ENCODE results near the gene FAM25C.
"Not testable (repeated sequence)": the region's sequence is repeated elsewhere in the genome, so short reads cannot be mapped to it uniquely, and the experiment has no call there.

The FAM25C gene

DNA sequence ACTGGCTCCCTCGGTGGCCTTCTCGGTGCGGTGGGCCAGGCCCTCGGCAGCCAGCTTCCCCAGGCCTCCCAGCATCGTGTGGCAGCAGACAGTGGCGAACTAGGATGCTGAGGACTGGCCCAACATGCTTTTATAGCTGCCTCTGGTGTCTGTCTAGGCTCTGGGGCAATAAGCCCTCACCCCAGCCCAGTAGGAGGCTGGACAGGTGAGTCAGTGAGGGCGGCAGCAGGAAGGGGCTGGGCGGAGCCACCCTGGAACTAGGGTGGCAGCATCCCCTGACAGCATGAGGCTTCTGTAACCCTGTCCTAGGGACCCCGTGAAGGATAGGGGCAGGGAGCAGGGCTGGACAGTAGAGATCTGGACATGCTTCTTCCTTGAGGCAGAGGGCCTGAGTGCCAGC, at the start of gene FAM25C:
Gene FAM25C, minus strand, starts transcription at position 101 of the 400 bp plus-strand sequence. Its CDS starts 26 bp downstream, at position 75.
- not testable (repeated sequence) for H3K9ac ChIP-seq (ENCODE audit: low read length); H3K27ac ChIP-seq (ENCODE audit: low read depth, low read length); H3K9me3 ChIP-seq (ENCODE audit: control insufficient read depth, insufficient read depth, low read depth, low read length); H3K27me3 ChIP-seq (ENCODE audit: control insufficient read depth, insufficient read depth, low read length); H3K4me1 ChIP-seq (ENCODE audit: control insufficient read depth, insufficient read depth, low read length); H3K4me3 ChIP-seq (ENCODE audit: low read depth, low read length); H3K36me3 ChIP-seq (ENCODE audit: control insufficient read depth, insufficient read depth, low read length)

DNA sequence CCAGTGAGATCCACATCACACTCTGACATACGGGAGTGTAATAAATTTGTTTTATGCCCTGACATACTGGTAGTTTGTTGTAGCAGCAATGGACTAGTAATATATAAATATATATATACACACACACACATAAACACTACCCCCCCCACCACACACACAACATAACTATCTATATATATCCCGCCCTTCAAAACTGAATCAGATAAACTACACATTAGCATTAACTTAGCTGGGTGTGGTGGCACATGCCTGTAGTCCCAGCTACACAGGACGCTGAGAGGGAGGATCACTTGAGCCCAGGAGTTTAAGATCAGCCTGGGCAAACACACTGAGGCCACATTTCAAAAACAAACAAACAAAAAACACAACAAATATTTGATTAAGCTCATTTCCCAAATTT, 45.0 kb upstream of the FAM25C start:
- not testable (repeated sequence) for H3K9ac ChIP-seq (ENCODE audit: low read length); H3K27me3 ChIP-seq (ENCODE audit: control insufficient read depth, insufficient read depth, low read length); H3K9me3 ChIP-seq (ENCODE audit: control insufficient read depth, insufficient read depth, low read depth, low read length); H3K27ac ChIP-seq (ENCODE audit: low read depth, low read length); H3K4me1 ChIP-seq (ENCODE audit: control insufficient read depth, insufficient read depth, low read length); H3K36me3 ChIP-seq (ENCODE audit: control insufficient read depth, insufficient read depth, low read length); H3K4me3 ChIP-seq (ENCODE audit: low read depth, low read length)

DNA sequence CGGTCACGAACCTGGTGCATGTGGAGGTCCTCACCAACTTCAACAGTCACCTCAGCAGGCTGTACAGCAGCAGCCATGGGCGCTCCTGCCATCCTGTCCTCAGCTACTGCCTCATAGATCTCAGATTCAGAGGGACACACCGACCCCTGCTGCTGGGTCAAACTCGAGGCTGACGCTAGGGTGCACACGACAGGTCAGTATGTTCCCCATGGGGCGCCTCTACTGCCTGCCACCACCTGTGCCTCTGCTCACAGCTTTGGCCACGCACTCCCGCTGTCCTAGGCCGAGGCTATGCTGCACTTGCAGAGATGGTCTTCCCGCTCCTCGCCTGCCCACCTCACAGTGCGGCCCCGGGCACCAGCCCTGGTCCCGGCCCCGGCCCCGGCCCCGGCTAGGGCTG, 31.8 kb upstream of the FAM25C start:
- not testable (repeated sequence) for H3K4me3 ChIP-seq (ENCODE audit: low read depth, low read length); H3K36me3 ChIP-seq (ENCODE audit: control insufficient read depth, insufficient read depth, low read length); H3K4me1 ChIP-seq (ENCODE audit: control insufficient read depth, insufficient read depth, low read length); H3K9ac ChIP-seq (ENCODE audit: low read length); H3K27me3 ChIP-seq (ENCODE audit: control insufficient read depth, insufficient read depth, low read length); H3K27ac ChIP-seq (ENCODE audit: low read depth, low read length); H3K9me3 ChIP-seq (ENCODE audit: control insufficient read depth, insufficient read depth, low read depth, low read length)

DNA sequence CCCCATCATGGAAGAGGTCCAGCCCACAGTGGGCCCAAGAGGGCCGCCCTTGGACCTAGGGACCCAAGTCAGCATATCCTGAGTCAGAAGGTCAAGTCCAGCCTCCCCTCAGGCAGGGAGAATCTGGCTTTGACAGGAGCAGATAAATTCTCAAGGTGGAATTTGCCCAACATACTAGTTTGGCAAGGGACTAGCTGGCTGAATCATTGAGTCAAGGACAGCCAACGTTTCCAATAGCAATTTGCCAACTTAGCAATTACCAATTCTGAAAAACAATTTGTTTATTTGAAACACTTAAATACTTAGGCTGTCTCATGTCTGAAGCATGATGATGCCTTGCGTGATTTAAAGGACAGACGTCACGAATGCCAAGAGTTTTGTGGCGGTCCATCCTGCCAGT, 2.7 kb upstream of the FAM25C start:
- H3K9me3 ChIP-seq (ENCODE audit: control insufficient read depth, insufficient read depth, low read depth, low read length); H3K4me3 ChIP-seq (ENCODE audit: low read depth, low read length); H3K27ac ChIP-seq (ENCODE audit: low read depth, low read length); H3K9ac ChIP-seq (ENCODE audit: low read length); H3K36me3 ChIP-seq (ENCODE audit: control insufficient read depth, insufficient read depth, low read length); H3K27me3 ChIP-seq (ENCODE audit: control insufficient read depth, insufficient read depth, low read length); H3K4me1 ChIP-seq (ENCODE audit: control insufficient read depth, insufficient read depth, low read length): not testable (repeated sequence)

DNA sequence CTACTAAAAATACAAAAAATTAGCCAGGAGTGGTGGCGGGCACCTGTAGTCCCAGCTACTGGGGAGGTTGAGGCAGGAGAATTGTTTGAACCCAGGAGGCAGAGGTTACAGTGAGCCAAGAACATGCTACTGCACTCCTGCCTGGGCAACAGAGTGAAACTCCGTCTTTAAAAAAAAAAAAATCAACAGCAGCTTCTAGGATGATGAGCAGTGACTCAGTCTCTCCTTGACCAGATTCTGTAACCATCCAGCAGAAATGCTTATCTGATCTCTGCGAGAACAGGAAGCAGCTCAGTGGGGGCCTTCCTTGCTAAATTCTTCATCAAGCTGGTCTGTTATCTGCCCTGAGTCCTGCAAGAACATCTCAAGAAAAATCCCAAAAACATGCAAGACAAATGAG, 5.5 kb downstream of the FAM25C start:
- H3K9ac ChIP-seq (ENCODE audit: low read length); H3K27me3 ChIP-seq (ENCODE audit: control insufficient read depth, insufficient read depth, low read length); H3K36me3 ChIP-seq (ENCODE audit: control insufficient read depth, insufficient read depth, low read length); H3K4me3 ChIP-seq (ENCODE audit: low read depth, low read length); H3K27ac ChIP-seq (ENCODE audit: low read depth, low read length); H3K4me1 ChIP-seq (ENCODE audit: control insufficient read depth, insufficient read depth, low read length); H3K9me3 ChIP-seq (ENCODE audit: control insufficient read depth, insufficient read depth, low read depth, low read length): not testable (repeated sequence)

DNA sequence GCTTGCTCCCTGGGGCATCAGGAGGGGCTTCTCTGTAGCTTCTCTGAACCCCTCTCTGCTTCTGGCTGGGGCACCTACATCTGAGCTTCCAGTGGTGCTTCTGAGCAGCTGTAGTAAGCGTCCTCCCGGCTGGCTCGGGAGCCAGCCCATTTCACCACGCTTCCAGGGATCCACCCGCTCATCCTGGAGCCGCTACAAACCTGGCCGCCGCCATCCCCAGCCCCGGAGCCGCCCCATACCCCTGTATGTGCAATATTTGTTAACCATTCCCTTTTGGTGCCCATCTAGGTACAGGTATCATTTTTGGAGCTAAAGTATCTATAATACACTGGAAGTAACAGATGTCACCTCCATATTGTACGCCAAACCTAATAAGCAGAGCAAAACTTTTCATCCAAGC, 7.0 kb downstream of the FAM25C start:
- not testable (repeated sequence) for H3K27ac ChIP-seq (ENCODE audit: low read depth, low read length); H3K4me3 ChIP-seq (ENCODE audit: low read depth, low read length); H3K9me3 ChIP-seq (ENCODE audit: control insufficient read depth, insufficient read depth, low read depth, low read length); H3K9ac ChIP-seq (ENCODE audit: low read length); H3K36me3 ChIP-seq (ENCODE audit: control insufficient read depth, insufficient read depth, low read length); H3K27me3 ChIP-seq (ENCODE audit: control insufficient read depth, insufficient read depth, low read length); H3K4me1 ChIP-seq (ENCODE audit: control insufficient read depth, insufficient read depth, low read length)

DNA sequence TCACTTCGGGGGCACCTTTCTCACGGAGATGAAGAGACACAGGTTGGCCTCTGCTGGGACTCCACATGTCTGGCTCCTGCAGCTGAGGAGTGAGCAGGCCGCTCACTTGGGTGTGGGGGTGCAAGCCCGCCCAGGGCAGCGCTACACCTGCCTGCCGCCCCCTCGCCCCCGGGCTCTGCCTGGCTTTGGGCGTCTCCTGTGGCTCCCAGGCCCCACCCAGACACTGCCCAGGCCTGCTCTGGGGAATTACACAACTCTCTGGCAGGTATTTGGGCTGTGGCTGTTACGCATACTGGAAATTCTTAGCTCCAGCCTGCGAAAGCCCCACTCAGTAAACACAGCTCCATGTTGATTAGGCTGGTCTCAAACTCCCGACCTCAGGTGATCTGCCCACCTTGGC, 7.9 kb downstream of the FAM25C start:
- not testable (repeated sequence) for H3K4me1 ChIP-seq (ENCODE audit: control insufficient read depth, insufficient read depth, low read length); H3K27ac ChIP-seq (ENCODE audit: low read depth, low read length); H3K9me3 ChIP-seq (ENCODE audit: control insufficient read depth, insufficient read depth, low read depth, low read length); H3K4me3 ChIP-seq (ENCODE audit: low read depth, low read length); H3K27me3 ChIP-seq (ENCODE audit: control insufficient read depth, insufficient read depth, low read length); H3K36me3 ChIP-seq (ENCODE audit: control insufficient read depth, insufficient read depth, low read length); H3K9ac ChIP-seq (ENCODE audit: low read length)

DNA sequence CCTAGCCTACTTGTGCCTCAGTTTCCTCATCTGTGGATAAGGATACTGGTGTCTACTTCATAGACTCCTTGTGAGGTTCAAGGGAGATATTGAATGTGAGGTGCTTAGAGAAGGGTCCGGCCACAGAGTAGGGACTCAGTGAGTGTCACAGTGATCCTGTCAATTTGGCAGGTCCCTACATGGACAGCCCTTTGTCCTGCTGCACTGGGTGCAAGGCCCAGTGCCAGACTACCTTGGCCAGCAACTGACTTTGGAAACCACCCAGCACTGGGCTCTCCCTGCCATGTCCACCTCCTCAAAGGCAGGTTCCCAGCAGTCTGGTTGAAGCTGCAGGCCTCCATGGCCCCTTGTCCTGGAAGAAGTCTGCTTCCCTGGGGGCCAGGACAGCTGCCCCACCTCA, 9.5 kb downstream of the FAM25C start:
- not testable (repeated sequence) for H3K4me3 ChIP-seq (ENCODE audit: low read depth, low read length); H3K27me3 ChIP-seq (ENCODE audit: control insufficient read depth, insufficient read depth, low read length); H3K27ac ChIP-seq (ENCODE audit: low read depth, low read length); H3K36me3 ChIP-seq (ENCODE audit: control insufficient read depth, insufficient read depth, low read length); H3K4me1 ChIP-seq (ENCODE audit: control insufficient read depth, insufficient read depth, low read length); H3K9ac ChIP-seq (ENCODE audit: low read length); H3K9me3 ChIP-seq (ENCODE audit: control insufficient read depth, insufficient read depth, low read depth, low read length)

DNA sequence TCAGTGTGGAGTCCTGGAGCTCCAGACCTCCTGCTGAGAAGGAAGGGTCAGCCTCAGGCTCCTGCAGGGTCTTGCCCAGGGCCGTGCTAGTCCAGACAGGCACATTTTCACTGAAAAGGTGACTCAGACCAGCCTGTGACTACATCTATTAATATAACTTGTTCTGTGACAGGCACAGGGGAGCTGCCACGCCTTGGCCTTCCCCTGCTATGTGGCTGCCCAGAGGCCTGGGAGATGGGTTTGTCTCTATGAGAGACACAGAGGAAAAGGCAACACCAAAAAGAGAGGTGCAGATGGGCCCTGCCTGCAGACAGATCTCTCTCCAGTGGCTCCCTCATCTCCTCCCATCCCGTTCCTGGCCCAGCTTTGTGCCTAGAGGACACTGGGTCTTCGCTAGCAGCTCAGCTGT, 10.0 kb downstream of the FAM25C start:
- H3K9ac ChIP-seq (ENCODE audit: low read length); H3K36me3 ChIP-seq (ENCODE audit: control insufficient read depth, insufficient read depth, low read length); H3K4me1 ChIP-seq (ENCODE audit: control insufficient read depth, insufficient read depth, low read length); H3K27ac ChIP-seq (ENCODE audit: low read depth, low read length); H3K4me3 ChIP-seq (ENCODE audit: low read depth, low read length); H3K9me3 ChIP-seq (ENCODE audit: control insufficient read depth, insufficient read depth, low read depth, low read length); H3K27me3 ChIP-seq (ENCODE audit: control insufficient read depth, insufficient read depth, low read length): not testable (repeated sequence)

DNA sequence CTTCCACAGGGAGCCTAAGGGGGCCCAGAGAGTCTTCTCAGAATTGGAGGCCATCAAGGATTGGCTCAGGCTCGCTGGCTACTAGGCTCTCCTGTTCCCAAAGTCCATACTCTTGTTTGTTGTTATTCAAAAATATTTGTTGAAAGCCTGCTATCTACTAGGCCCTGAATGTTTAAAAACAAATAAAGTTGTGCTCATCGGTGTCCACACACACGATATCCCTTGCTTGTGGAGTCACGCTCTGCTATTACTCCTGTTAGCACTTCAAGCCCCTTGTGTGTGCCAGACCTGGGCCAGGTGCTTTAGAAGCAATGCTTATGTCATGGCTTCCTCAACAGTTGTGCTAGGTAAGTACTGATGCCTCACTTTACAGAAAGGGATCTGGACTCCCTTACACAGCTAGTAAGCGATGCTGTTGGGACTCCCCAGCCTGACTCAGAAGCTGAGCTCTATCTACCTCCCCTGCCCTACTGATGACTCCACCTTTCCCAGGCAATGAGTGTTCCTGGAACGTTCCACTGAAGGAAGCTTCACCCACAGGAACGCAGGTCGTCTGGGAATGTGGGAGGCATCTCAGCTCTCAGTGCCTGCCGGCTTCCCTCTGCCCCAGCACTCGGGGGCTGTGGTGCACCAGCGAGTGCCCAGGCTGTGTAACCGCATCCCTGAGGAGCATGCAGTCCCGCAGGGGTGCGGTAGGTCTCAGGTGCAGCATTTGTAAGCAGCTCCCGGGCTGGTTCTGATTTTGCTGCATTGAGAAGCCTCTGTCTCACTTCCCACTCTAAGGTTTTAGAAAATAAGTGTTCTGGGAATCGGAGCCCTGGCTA, 10.7 kb downstream of the FAM25C start:
- H3K27ac ChIP-seq (ENCODE audit: low read depth, low read length); H3K9ac ChIP-seq (ENCODE audit: low read length); H3K27me3 ChIP-seq (ENCODE audit: control insufficient read depth, insufficient read depth, low read length); H3K4me1 ChIP-seq (ENCODE audit: control insufficient read depth, insufficient read depth, low read length); H3K4me3 ChIP-seq (ENCODE audit: low read depth, low read length); H3K9me3 ChIP-seq (ENCODE audit: control insufficient read depth, insufficient read depth, low read depth, low read length); H3K36me3 ChIP-seq (ENCODE audit: control insufficient read depth, insufficient read depth, low read length): not testable (repeated sequence)

DNA sequence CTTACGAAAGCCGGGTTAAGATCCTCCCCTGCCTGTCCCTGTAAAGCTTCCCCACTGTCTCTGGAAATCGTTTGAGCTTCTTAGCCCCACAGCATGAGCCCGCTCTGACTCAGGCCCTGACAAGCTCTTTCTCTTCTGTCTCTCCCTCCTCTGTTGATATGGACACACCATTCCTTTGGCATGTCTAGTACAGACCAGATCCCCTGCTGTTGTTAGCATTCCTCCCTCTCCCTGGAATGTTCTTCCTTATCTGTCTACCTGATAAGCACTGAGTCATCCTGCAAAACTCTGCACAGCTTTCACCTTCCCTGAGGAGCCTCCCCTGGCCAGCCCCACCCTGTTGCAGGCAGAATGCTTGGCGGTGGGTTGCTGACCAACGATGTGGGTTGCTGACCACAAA, 11.6 kb downstream of the FAM25C start:
- H3K36me3 ChIP-seq (ENCODE audit: control insufficient read depth, insufficient read depth, low read length); H3K27ac ChIP-seq (ENCODE audit: low read depth, low read length); H3K27me3 ChIP-seq (ENCODE audit: control insufficient read depth, insufficient read depth, low read length); H3K4me1 ChIP-seq (ENCODE audit: control insufficient read depth, insufficient read depth, low read length); H3K9ac ChIP-seq (ENCODE audit: low read length); H3K9me3 ChIP-seq (ENCODE audit: control insufficient read depth, insufficient read depth, low read depth, low read length); H3K4me3 ChIP-seq (ENCODE audit: low read depth, low read length): not testable (repeated sequence)
